Measurements from ENCODE around the gene SSTR5. TPM values are rescaled to one million over a fixed set of nuclear protein-coding genes. Genes with fewer than 3 reads are reported as not detected.

The SSTR5 gene
- 0.82 TPM for total RNA-seq

GRCh38 chr16:1072526-1073261, at the start of gene SSTR5:
Gene SSTR5 (plus strand): TSS chr16:1072747. CDS start chr16:1078869, 6,122 bp downstream.

GRCh38 chr16:1096169-1097082, 23.9 kb downstream of the SSTR5 start, which contains the start of gene C1QTNF8:
Gene C1QTNF8 (minus strand): TSS chr16:1096244. CDS start chr16:1094922, 1,322 bp downstream.

Other genes starting within 250 kb of the SSTR5 start
- gene LMF1, start 101.8 kb upstream of the SSTR5 start, total RNA-seq: 40.4 TPM
- gene SOX8, start 91.0 kb upstream of the SSTR5 start, total RNA-seq: 8.5 TPM
- not detected for gene C1QTNF8, start 23.5 kb downstream of the SSTR5 start, total RNA-seq
- gene CACNA1H, start 80.4 kb downstream of the SSTR5 start, total RNA-seq: 32.3 TPM
- gene TPSG1, start 152.5 kb downstream of the SSTR5 start, total RNA-seq: not detected
- gene TPSB2, start 157.4 kb downstream of the SSTR5 start, total RNA-seq: 0.47 TPM
- 0.99 TPM for gene TPSAB1, start 168.0 kb downstream of the SSTR5 start, total RNA-seq
- not detected for gene TPSD1, start 183.3 kb downstream of the SSTR5 start, total RNA-seq
- gene UBE2I, start 236.9 kb downstream of the SSTR5 start, total RNA-seq: 72.6 TPM

Measured in metanephros (tissue), 1 donor.